Activated CD8-positive, alpha-beta memory T cell treated with anti-CD3 and anti-CD28 coated beads, Interleukin-2, amount 50 U/mL, for 1 hour (primary cell): ENCODE data around the gene THBS1.
A peak's percentile ranks its signal among the peaks of the same experiment; 100 is the strongest.

Source experiments
- DNase-seq: peaks from one replicate; pipeline ENCODE4 v3.0.0-alpha.2; 2020; ENCODE audit errors: extremely low read depth

Gene THBS1

DNA sequence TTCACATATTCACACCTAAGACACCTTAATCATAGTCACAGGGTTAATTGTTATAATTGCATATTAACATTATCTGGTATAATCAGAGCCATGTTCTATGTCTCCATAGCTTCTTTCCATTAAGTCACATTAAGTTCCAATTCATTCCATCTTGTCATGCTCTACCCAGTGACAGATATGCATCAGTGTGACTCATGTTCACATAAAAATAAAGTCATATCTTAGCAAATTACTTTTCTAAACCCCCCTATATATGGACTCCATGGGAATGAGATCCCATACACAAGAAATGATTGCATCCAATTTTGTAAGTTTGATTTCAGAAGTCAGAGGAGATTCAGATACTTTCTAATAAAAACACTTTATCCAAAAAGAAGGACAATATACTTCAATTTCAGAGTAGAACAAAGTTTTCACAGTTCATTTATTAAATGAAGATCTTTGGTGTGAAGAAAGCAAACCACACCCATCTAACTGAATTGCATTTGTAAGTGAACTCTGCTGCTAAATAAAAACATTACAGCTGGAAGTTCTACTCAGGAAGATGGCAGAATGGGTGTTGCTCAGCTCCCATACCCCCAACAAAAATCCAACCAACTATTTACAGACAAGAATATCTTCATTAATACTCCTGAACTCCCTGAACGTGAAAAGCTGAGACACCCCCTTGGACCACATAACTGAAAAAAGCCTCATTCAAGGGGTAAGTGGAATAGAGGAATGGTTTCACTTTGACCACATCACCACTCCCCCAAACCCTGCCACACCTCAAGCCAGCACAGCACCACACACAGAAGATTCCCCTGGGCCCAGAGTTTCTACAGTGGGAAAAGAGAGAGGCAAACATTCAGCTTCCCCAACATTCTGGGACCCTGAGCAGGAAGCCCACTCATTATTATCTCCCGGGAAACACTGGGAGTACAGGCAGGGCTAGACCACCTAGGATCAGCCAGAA, 27.6 kb downstream of the THBS1 start:
- DNase-seq = no peak

DNA sequence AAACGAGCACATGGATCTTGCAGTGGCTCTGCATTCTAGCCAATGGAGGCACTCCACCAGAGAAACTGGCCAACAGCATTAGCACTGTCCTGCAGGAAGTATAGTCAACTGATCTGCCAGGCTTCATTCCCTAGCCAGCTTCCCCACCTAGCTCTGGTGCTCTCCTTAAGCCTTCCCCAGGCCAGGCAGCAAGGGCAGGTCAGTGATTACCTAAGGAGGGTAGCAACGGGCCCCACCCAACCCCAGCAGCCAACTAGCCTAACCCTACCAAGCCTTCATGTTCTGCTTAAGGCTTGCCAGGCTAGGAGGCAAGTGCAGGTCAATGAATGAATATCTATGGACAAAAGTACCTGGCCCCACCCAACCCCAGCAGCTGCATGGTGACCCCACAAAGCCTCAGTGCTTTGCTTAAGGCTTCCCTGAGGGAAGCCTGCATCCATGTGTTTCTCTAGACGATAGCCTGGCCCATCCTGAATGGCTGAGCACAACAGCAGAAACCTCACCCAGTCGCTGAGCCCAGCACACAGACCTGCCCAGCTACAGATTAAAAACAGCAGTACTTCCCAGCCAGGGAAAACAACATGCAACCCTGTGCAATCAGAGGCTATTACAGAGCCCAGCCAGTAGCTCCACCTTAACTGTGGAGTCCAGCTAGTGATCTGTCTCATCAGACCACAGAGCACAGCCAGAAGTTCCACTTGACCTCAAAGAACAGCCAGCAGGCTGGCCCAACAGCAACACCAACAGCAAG, 28.5 kb downstream of the THBS1 start:
- no peak for DNase-seq

DNA sequence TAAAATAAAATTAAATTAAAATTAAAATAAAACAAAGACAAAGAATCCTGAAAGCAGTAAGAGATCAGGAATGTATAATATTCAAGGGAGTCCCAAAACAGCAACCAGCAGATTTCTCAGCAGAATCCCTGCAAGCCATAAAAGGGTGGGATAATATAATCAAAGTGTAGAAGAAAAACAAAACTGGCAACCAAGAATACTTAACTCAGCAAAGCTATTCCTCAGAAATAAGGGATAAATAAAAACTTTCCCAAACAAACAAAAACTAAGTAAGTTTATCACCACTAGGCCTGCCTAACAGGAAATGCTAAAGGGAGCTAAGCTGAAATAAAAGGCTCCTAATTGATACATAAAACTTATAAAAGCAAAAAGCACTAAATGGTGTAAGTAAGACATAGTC, 29.8 kb downstream of the THBS1 start:
- no peak for DNase-seq

GRCh38 chr15:39613271-39613670, 32.4 kb downstream of the THBS1 start:
- no peak for DNase-seq

- no peak for DNase-seq
Measured at GRCh38 chr15:39613861-39614260, 33.0 kb downstream of the THBS1 start.

DNA sequence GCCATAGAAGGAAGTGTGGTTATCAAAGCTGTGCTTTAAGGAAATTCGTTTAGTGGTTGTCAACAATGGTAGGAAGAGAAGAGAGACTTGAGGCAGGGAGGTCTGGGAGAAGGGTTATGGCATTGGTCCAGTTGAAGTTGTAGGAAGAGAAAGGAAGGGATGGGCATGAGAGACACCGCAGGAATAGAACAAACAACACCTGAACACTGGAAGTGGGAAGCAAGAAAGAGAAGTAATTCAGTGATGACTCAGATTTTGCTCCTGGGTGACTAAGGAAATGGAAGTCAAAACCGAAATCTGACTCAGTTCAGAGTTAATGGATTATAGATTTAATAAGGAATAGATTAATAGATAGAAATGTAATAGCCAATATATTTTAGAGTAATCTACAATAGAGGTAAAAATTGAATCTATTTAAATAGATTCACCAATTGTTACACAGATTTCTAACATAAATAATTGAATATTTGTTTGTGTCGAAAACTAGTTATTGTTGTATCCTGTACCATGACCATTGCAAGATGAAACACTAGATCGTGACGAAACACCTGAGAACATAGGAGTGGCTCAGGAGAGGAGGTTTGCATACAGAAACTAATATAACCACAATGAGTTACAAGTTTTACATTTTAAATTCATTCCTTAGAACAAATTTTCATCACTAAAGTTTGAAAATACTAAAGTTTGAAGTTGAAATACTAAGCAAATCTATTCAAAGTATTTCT, 36.0 kb downstream of the THBS1 start:
- DNase-seq = no peak

GRCh38 chr15:39618063-39618823, 37.4 kb downstream of the THBS1 start:
- no peak for DNase-seq

DNA sequence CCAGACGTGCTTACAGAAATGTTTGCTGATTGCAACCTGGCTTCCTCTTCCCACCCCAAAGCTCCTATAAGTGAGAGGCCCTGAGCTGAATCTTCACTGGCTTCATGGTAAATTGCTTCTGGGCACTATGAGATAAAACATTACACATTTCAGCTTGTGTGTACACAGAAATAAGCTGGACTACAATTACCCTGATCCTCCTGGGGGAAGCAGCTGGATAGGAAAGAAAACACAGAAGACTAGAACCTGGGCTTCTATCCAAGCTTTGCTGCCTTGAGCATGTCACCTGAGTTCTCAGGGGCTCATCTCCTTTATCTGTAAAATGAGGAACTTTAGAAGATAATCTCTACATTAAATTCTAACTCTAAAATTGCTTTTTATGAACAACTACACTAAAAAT, 40.3 kb downstream of the THBS1 start:
- no peak for DNase-seq

DNA sequence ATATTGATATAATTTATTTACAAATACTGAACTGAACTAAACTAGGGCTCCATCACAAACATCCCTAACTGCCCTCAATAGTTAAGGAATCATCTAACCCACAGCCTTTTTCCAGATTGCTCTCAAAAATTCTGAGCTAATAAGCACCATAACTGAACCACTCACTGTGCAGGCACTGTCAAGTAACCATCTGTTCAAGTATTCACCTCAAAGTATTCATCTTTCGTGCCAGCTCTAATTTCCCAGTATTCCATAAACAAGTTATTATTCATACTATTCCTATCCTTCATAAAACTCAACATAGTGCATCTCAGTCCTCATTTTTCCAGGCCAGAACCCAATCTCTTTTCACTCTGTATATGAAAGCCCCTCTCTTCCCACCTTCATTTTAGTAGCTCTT, 41.1 kb downstream of the THBS1 start:
- no peak for DNase-seq

DNA sequence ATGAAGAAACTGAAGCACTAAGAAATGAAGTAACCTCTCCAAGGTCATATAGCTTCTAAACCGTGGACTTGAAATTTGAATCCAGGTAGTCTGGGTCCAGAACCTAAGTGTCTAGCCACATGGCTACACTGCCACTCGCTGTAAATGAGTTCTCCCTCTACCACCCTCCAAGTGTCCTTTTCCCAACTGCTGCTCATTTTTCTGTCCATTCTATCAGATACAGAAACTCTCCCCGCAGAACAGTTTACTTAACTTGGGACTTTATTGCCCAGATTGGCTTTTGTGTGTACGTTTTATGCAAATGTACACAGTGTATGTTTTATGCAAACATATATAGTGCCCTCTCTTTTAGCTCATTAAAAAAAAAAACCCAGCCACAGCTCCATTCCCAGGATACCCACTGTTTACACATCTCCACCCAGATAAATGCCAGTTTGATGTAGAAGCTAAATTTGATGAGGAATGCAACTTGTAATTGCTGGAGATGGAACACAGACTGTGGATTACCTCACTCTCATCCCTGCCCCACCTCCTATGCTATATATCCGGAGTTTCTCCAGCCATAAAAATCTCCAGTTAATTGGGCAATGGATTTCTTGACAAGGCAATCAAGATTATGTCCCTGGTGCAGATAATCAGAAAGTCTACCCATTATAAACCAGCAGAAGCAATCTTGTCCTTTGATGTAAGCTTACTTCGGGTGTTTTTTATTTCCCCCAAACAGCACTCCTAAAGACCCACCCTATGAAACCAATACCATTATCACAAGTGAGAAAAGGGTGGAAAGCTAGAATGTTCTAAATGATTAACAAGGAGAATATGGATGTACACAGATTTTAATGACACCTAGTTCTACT, 42.0 kb downstream of the THBS1 start:
- DNase-seq = no peak

- no peak for DNase-seq
Measured at GRCh38 chr15:39623529-39623931, 42.7 kb downstream of the THBS1 start.

GRCh38 chr15:39624806-39625205, 43.9 kb downstream of the THBS1 start:
- peak; percentile 50 for DNase-seq

DNA sequence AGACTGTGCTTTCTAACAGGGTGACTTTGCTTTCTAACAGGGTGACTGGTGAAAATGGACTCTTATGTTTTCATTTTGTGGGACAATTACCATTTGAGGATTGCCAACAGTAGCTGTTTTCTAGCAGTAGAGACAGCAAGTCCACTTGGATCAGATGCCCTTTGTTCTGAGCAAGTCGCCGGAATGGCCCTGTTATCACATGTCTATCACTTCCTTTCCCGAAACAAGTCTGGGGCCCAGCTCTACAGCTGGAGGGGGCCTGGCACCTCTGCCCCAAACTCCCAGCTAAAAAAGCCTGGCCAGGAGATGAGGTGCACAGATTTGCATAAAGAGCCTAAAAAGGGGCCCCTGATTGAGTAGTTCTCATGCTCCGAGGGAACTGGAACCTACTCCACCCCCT, 44.6 kb downstream of the THBS1 start:
- DNase-seq = no peak

DNA sequence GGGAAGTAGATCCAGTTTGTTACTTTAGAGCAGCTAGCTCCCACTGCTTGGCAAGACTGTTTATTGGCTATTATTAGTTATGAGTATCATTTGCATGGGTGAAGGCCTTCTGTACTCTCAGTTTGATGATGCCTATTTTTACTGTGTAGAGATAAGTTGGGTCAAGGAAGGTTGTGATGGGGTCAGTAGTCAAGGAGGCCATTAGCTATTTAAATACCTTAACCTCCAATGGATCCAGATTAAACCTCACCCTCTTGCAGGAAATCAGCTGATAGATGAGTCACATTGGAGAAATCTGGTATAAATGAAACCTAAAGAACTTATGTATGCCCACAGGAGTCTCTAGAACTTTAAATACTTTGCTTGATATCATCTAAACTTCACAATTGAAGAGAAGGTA, 45.0 kb downstream of the THBS1 start:
- DNase-seq = no peak

DNA sequence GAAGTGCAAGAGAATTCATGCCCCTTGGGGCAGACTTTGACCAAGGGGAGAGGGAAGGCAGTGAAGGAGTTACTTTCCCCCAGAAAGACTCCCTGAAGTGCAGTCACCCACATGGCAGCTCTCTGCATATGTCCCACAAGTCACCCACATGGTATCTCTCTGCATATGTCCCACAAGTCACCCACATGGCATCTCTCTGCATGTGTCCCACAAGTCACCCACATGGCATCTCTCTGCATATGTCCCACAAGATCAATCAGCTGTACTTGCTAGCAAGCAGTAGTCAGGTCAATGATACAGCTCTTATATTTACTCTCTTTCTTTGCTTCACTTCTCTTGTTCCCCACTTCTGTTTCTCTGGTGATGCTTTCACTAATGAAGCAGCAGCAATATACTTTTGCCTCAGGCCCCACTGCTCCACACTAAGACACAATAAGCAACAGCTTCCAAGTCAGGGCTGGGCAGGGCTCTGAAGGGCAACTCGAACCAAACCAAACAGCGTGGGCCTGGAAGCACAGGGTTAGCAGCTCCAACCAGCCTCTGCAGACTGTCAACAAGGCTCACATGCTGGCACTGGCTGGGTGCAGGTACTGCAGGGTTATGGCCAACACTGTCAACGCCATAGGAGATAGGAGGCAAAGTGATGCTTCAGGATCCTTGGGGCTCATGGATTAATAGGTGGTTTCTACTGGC, 46.7 kb downstream of the THBS1 start:
- DNase-seq = no peak

DNA sequence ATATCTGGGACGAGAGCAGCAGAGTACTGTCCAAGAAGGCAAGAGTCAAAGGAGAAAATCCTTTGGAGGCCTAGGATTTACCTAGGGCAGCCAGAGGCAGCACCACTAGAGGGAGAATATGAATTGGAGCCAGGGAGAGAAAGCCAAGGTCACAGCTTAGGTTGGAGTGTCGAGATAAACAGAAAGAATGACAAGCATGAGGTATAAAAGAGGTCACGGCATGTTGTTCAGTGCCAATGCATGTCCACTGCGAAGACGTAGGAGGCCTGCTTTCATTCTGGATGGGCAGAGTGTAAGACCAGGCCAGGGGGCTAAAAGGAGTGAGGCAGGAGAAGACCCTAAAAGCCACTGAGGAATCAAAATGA, 47.2 kb downstream of the THBS1 start:
- no peak for DNase-seq

DNA sequence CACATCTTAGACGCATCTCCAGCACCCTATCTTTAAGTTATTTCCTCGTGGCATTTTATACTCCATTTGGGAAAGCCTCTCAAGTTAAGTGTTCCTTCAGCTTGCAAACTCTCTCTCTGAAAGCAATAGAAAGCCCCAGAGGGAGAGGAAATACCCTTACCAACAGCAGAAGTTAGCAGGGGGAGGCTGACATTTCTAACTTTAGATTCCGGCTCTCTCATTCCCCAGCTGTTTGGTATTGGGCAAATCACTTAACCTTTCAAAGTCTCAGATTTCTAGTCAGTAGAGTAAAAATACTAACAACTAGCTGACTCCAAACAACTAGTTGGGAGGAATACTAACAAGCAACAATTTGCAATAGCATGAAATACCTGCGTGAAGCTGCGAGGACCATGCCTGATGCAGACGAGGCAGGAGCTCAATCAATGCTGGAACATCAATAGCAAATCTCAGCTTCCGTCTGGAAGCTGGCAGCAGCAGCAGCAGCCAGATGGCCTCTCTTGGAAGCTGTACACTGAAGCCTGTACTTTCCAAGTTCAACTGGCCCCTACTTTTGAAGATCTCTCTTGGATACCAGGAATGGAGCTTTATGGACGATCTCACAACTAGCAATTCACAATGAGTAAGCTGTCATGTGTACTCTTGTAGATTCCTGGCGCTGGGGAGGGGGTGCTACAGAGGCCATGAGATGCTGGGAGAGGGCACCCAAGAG, 47.8 kb downstream of the THBS1 start:
- no peak for DNase-seq

DNA sequence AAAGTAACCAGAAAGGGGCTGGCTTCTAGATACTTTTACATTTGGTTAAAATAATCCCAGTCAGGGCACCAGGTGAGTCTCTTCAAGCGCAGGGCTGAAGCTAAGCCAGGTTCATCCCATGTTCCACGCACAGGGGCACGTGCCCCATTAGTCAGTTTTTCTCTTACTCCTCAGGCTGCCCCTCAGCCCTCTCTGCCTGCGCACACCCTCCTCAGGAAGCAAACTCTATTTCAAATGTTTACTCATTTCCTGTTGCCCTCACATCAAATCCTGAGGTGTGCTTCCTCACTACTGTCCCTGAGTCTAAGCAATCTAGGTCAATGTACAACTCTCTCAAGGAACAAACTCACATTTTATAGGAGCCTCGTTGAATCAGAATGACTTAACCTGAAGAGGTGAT, 48.5 kb downstream of the THBS1 start:
- DNase-seq = peak; percentile 40

- no peak for DNase-seq
Measured at GRCh38 chr15:39629906-39630305, 49.0 kb downstream of the THBS1 start.
